ENCODE data around the gene ETV5. TPM values are rescaled to one million over a fixed set of nuclear protein-coding genes. Genes with fewer than 3 reads are reported as not detected.

Gene ETV5
- total RNA-seq, 1 donor from 2014 or later = 54.1 TPM

GRCh38 chr3:186003610-186004009 is 105.3 kb downstream of the ETV5 start:
- Mint-ChIP-seq H3K4me1 (ENCODE audit: low read depth) (no peaks in the 10 kb centered on the region), H3K27ac (no peak overlapping the region), H3K36me3 (ENCODE audit: insufficient read depth) (no peaks in the 10 kb centered on the region), H3K4me3 (ENCODE audit: low read depth) (no peak overlapping the region), H3K9me3 (ENCODE audit: low read depth) (no peaks in the 10 kb centered on the region), H3K27me3 (peaks cover 4% of the 10 kb centered on the region)
- TF ChIP-seq CTCF (IDR thresholded peaks at IDR 0.05; ENCODE audit: unreplicated experiment) = no peak
- DNase-seq (ENCODE audit: low spot score, unreplicated experiment) = no peak

GRCh38 chr3:186002884-186003472 is 105.9 kb downstream of the ETV5 start:
- Mint-ChIP-seq H3K36me3 (ENCODE audit: insufficient read depth) (no peaks in the 10 kb centered on the region), H3K27ac (no peak overlapping the region), H3K27me3 (peaks cover 4% of the 10 kb centered on the region), H3K4me1 (ENCODE audit: low read depth) (no peaks in the 10 kb centered on the region), H3K9me3 (ENCODE audit: low read depth) (no peaks in the 10 kb centered on the region), H3K4me3 (ENCODE audit: low read depth) (no peak overlapping the region)
- DNase-seq (ENCODE audit: low spot score, unreplicated experiment) = no peak
- TF ChIP-seq CTCF (IDR thresholded peaks at IDR 0.05; ENCODE audit: unreplicated experiment) = peak; percentile 37

GRCh38 chr3:186001842-186002241 is 107.0 kb downstream of the ETV5 start:
- Mint-ChIP-seq H3K4me1 (ENCODE audit: low read depth) (no peaks in the 10 kb centered on the region), H3K9me3 (ENCODE audit: low read depth) (no peaks in the 10 kb centered on the region), H3K27ac (no peak overlapping the region), H3K4me3 (ENCODE audit: low read depth) (no peak overlapping the region), H3K36me3 (ENCODE audit: insufficient read depth) (no peaks in the 10 kb centered on the region), H3K27me3 (peaks cover 4% of the 10 kb centered on the region)
- TF ChIP-seq CTCF (IDR thresholded peaks at IDR 0.05; ENCODE audit: unreplicated experiment) = no peak
- DNase-seq (ENCODE audit: low spot score, unreplicated experiment) = no peak

- H3K4me3 Mint-ChIP-seq (ENCODE audit: low read depth) = no peak overlapping the region
- H3K27ac Mint-ChIP-seq = no peak overlapping the region
- no peaks in the 10 kb centered on the region for H3K4me1 Mint-ChIP-seq (ENCODE audit: low read depth)
- no peak for TF ChIP-seq CTCF (IDR thresholded peaks at IDR 0.05; ENCODE audit: unreplicated experiment)
- H3K27me3 Mint-ChIP-seq = peaks cover 6% of the 10 kb centered on the region
- H3K36me3 Mint-ChIP-seq (ENCODE audit: insufficient read depth) = no peaks in the 10 kb centered on the region
- no peak for DNase-seq (ENCODE audit: low spot score, unreplicated experiment)
- no peaks in the 10 kb centered on the region for H3K9me3 Mint-ChIP-seq (ENCODE audit: low read depth)
Observed at GRCh38 chr3:185999221-185999620, 109.7 kb downstream of the ETV5 start.

GRCh38 chr3:185998136-185998535 is 110.8 kb downstream of the ETV5 start:
- Mint-ChIP-seq H3K4me3 (ENCODE audit: low read depth) (no peak overlapping the region), H3K27me3 (peaks cover 11% of the 10 kb centered on the region), H3K4me1 (ENCODE audit: low read depth) (no peaks in the 10 kb centered on the region), H3K36me3 (ENCODE audit: insufficient read depth) (no peaks in the 10 kb centered on the region), H3K27ac (no peak overlapping the region), H3K9me3 (ENCODE audit: low read depth) (no peaks in the 10 kb centered on the region)
- no peak for DNase-seq (ENCODE audit: low spot score, unreplicated experiment)
- TF ChIP-seq CTCF (IDR thresholded peaks at IDR 0.05; ENCODE audit: unreplicated experiment) = no peak
